Naive thymus-derived CD8-positive, alpha-beta T cell (primary cell): ENCODE data around the gene PDCD11. TPM values are rescaled to one million over a fixed set of nuclear protein-coding genes. Genes with fewer than 3 reads are reported as not detected.
"Not testable (repeated sequence)": the region's sequence is repeated elsewhere in the genome, so short reads cannot be mapped to it uniquely, and the experiment has no call there.

Experiments used
- ATAC-seq, 2 donors: fragments of 150-1000 bp; cut with Tn5 transposase in 1 of 2; sonication (Bioruptor Pico), chemical (Tn5 transposase) in 1 of 2; 1 replicate in 1 of 2; 2 replicates in 1 of 2; pipeline ENCODE4 v1.10.0; 2021; ENCODE audit warnings: mild to moderate bottlenecking in 2 of 2, moderate library complexity in 2 of 2
- POLR2A ChIA-PET: fragments of 350-600 bp; sonication (Branson Sonifier 250); formaldehyde crosslinking; loops from one replicate; lab custom pipeline; 2021; ENCODE audit warnings: antibody characterized with exemption; lab: Charles Lee
- DNase-seq, 10 donors: peaks; one replicate each; pipeline versions ENCODE4 v3.0.0 to v3.0.0-alpha.2; 2020 to 2022
- H3K27ac Mint-ChIP-seq, 10 donors: one replicate each; pipeline ENCODE4 v1.8.0; 2020 to 2022; ENCODE audit warnings: mild to moderate bottlenecking in 10 of 10, mixed read lengths in 10 of 10, moderate library complexity in 4 of 10, inconsistent platforms in 1 of 10
- H3K27me3 Mint-ChIP-seq, 5 donors: one replicate each; pipeline ENCODE4 v1.8.0; 2021 to 2022; ENCODE audit warnings: mixed read lengths in 5 of 5
- H3K36me3 Mint-ChIP-seq, 3 donors: one replicate each; pipeline ENCODE4 v1.8.0; 2020 to 2022; ENCODE audit warnings: mixed read lengths in 3 of 3, mild to moderate bottlenecking in 2 of 3, inconsistent platforms in 1 of 3
- H3K4me1 Mint-ChIP-seq, 4 donors: one replicate each; pipeline ENCODE4 v1.8.0; 2021 to 2022; ENCODE audit warnings: mixed read lengths in 4 of 4
- H3K4me3 Mint-ChIP-seq, 10 donors: one replicate each; pipeline ENCODE4 v1.8.0; 2020 to 2022; ENCODE audit warnings: mild to moderate bottlenecking in 10 of 10, mixed read lengths in 10 of 10, moderate library complexity in 6 of 10, inconsistent platforms in 1 of 10
- H3K9me3 Mint-ChIP-seq, 9 donors: one replicate each; pipeline ENCODE4 v1.8.0; 2020 to 2022; ENCODE audit warnings: mixed read lengths in 9 of 9, mild to moderate bottlenecking in 3 of 9, inconsistent platforms in 1 of 9, moderate library complexity in 1 of 9
- polyA plus RNA-seq, 3 donors: library from polyadenylated mRNA; unstranded; fragments of 300-500 nt; fragmentation: Illumina TruSeq; gene quantifications; one replicate each; pipeline ENCODE4 v1.2.3, GENCODE V29; 2021
- total RNA-seq, 8 experiments: library from RNA in 2 of 8; stranded (reverse) in 2 of 8; gene quantifications; one replicate each; pipeline ENCODE4 v1.2.3 and lab custom pipeline; 2021 to 2026

The PDCD11 gene, protein sequence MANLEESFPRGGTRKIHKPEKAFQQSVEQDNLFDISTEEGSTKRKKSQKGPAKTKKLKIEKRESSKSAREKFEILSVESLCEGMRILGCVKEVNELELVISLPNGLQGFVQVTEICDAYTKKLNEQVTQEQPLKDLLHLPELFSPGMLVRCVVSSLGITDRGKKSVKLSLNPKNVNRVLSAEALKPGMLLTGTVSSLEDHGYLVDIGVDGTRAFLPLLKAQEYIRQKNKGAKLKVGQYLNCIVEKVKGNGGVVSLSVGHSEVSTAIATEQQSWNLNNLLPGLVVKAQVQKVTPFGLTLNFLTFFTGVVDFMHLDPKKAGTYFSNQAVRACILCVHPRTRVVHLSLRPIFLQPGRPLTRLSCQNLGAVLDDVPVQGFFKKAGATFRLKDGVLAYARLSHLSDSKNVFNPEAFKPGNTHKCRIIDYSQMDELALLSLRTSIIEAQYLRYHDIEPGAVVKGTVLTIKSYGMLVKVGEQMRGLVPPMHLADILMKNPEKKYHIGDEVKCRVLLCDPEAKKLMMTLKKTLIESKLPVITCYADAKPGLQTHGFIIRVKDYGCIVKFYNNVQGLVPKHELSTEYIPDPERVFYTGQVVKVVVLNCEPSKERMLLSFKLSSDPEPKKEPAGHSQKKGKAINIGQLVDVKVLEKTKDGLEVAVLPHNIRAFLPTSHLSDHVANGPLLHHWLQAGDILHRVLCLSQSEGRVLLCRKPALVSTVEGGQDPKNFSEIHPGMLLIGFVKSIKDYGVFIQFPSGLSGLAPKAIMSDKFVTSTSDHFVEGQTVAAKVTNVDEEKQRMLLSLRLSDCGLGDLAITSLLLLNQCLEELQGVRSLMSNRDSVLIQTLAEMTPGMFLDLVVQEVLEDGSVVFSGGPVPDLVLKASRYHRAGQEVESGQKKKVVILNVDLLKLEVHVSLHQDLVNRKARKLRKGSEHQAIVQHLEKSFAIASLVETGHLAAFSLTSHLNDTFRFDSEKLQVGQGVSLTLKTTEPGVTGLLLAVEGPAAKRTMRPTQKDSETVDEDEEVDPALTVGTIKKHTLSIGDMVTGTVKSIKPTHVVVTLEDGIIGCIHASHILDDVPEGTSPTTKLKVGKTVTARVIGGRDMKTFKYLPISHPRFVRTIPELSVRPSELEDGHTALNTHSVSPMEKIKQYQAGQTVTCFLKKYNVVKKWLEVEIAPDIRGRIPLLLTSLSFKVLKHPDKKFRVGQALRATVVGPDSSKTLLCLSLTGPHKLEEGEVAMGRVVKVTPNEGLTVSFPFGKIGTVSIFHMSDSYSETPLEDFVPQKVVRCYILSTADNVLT (N-terminal part only)
- total RNA-seq (10 to 100 TPM; 40.3 to 44.2 TPM), polyA plus RNA-seq (10 to 100 TPM in 1 of 3 donors, 1 to 10 TPM in 2; 8.6 to 14.9 (median 9.9) TPM), total RNA-seq (lab: John Stamatoyannopoulos, UW) (97.6 to 385 (median 138) reads per million in 6 experiments)

GRCh38 chr10:103396067-103396788 is at the start of gene PDCD11, which contains the start of gene ATP5MK:
TSS of gene PDCD11 (plus strand) at chr10:103396626. CDS start at chr10:103398427, 1,801 bp downstream.
TSS of gene ATP5MK (minus strand) at chr10:103396475. CDS start at chr10:103392457, 4,018 bp downstream.
- Mint-ChIP-seq H3K27me3 (no peaks in the 10 kb centered on the region), H3K4me3 (peak within 1 kb of the TSS; percentile 88 to 99 (median 98)), H3K9me3 (no peaks in the 10 kb centered on the region), H3K36me3 (peaks cover 0 to 55% (median 5%) of the 10 kb centered on the region in 3 donors), H3K27ac (peak within 1 kb of the TSS; percentile 92 to 99 (median 94)), H3K4me1 (peaks cover 27 to 60% (median 50%) of the 10 kb centered on the region in 4 donors)
- peak; percentile 83 to 97 (median 92) for DNase-seq
- POLR2A ChIA-PET = interaction anchor here (1.0 to 1.9 kb wide), 5 partner anchors 15 to 264 kb away, joined by 3 to 16 read pairs (median 4); partner anchors contain the start of gene TAF5
- ATAC-seq = peak; percentile 98 to 99

- no peaks in the 10 kb centered on the region for H3K27me3 Mint-ChIP-seq
- no peaks in the 10 kb centered on the region for H3K9me3 Mint-ChIP-seq
- ATAC-seq (no peak), DNase-seq (no peak)
- POLR2A ChIA-PET = interaction anchor here (1.2 to 2.6 kb wide), 3 partner anchors 17 to 1741 kb away, joined by 5 to 10 read pairs (median 9); partner anchors contain the start of gene TAF5
- H3K4me3 Mint-ChIP-seq = peak overlapping the region; percentile 68 to 96 (median 84)
- H3K4me1 Mint-ChIP-seq = peaks cover 3 to 14% (median 9%) of the 10 kb centered on the region in 4 donors
- peaks cover 0 to 22% (median 2%) of the 10 kb centered on the region in 3 donors for H3K36me3 Mint-ChIP-seq
- peak overlapping the region in 8 of 10 donors; percentile 14 to 74 (median 48) for H3K27ac Mint-ChIP-seq
Measured at GRCh38 chr10:103350175-103350516, 46.3 kb upstream of the PDCD11 start.

GRCh38 chr10:103350517-103351260 is 45.7 kb upstream of the PDCD11 start, which contains the start of gene PCGF6:
TSS of gene PCGF6 (minus strand) at chr10:103351140. CDS start at chr10:103351066, 74 bp downstream.
- peak within 1 kb of the TSS; percentile 81 to 96 (median 90) for H3K4me3 Mint-ChIP-seq
- ATAC-seq = peak; percentile 86 to 89
- DNase-seq = peak; percentile 41 to 83 (median 67)
- H3K36me3 Mint-ChIP-seq = peaks cover 0 to 17% (median 2%) of the 10 kb centered on the region in 3 donors
- H3K27ac Mint-ChIP-seq = peak within 1 kb of the TSS; percentile 37 to 94 (median 88)
- peaks cover 0 to 1% (median 0%) of the 10 kb centered on the region in 5 donors for H3K27me3 Mint-ChIP-seq
- H3K4me1 Mint-ChIP-seq = peaks cover 3 to 14% (median 9%) of the 10 kb centered on the region in 4 donors
- POLR2A ChIA-PET = interaction anchor here (0.8 to 2.6 kb wide), 5 partner anchors 17 to 1742 kb away, joined by 3 to 10 read pairs (median 8); partner anchors contain the start of genes ATP5MK, PDCD11 and TAF5
- no peaks in the 10 kb centered on the region for H3K9me3 Mint-ChIP-seq

GRCh38 chr10:103353281-103353680 is 43.1 kb upstream of the PDCD11 start:
- Mint-ChIP-seq H3K36me3 (peaks cover 0 to 2% (median 0%) of the 10 kb centered on the region in 3 donors), H3K27me3 (peaks cover 0 to 1% (median 0%) of the 10 kb centered on the region in 5 donors), H3K4me1 (peaks cover 3 to 14% (median 9%) of the 10 kb centered on the region in 4 donors), H3K9me3 (no peaks in the 10 kb centered on the region), H3K4me3 (peak overlapping the region in 1 of 10 donors; percentile 10), H3K27ac (no peak overlapping the region)
- ATAC-seq = no peak
- DNase-seq = no peak
- POLR2A ChIA-PET = interaction anchor here (0.6 to 2.5 kb wide), 5 partner anchors 14 to 1105 kb away, joined by 3 to 8 read pairs (median 5); partner anchors contain the start of genes ATP5MK, PDCD11 and TAF5

DNA sequence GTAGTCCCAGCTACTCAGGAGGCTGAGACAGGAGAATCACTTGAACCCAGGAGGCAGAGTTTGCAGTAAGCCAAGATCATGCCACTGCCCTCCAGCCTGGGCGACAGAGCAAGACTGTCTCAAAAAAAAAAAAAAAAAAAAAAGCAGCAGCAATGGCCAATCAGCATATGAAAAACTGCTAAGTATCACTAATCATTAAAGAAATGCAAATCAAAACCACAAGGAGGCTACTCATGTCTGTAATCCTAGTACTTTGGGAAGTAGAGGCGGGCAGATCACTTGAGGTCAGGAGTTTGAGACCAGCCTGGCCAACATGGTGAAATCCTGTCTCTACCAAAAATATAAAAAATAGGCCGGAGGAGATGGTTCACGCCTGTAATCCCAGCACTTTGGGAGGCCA is 41.9 kb upstream of the PDCD11 start:
- H3K27ac Mint-ChIP-seq, ATAC-seq, POLR2A ChIA-PET, H3K27me3 Mint-ChIP-seq, H3K9me3 Mint-ChIP-seq, H3K4me1 Mint-ChIP-seq, DNase-seq, H3K4me3 Mint-ChIP-seq, H3K36me3 Mint-ChIP-seq: not testable (repeated sequence)

DNA sequence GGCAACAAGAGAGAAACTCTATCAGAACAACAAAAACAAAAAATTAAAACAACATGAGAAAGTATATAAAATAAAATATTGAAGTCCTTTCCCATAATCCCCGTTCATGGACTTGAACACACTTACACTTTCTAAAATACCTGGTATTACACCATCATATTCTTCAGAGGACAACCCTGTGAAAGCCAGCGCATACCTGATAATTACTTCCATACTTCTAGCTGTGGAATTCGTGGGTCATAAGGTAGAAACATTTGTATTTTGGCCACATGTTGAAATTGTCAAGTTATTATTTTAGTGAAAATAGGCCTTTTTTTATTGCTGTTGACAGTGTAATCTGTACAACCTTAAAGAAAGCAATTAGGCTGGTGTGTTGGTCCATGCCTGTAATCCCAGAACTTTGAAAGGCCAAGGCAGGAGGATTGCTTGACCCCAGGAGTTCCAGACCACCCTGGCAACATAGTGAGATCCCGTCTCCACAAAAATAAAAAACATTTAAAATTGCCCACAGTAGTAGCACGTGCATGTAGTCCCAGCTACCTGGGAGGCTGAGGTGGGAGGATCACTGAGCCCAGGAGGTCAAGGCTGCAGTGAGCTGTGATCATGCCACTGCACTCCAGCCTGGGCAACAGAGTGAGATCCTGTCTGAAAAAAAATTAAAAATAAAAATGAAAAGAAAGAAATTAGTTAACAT is 40.4 kb upstream of the PDCD11 start:
- no peak overlapping the region for H3K27ac Mint-ChIP-seq
- no peaks in the 10 kb centered on the region for H3K36me3 Mint-ChIP-seq
- H3K9me3 Mint-ChIP-seq = no peaks in the 10 kb centered on the region
- POLR2A ChIA-PET = interaction anchor here (0.6 kb wide), 1 partner anchor 9 kb away, joined by 4 read pairs; no protein-coding TSS in a partner anchor
- no peak overlapping the region for H3K4me3 Mint-ChIP-seq
- ATAC-seq = no peak
- no peak for DNase-seq
- peaks cover 0 to 5% (median 2%) of the 10 kb centered on the region in 4 donors for H3K4me1 Mint-ChIP-seq
- peaks cover 0 to 1% (median 0%) of the 10 kb centered on the region in 5 donors for H3K27me3 Mint-ChIP-seq

- H3K27me3 Mint-ChIP-seq, H3K4me3 Mint-ChIP-seq, POLR2A ChIA-PET, H3K9me3 Mint-ChIP-seq, H3K36me3 Mint-ChIP-seq, H3K27ac Mint-ChIP-seq, H3K4me1 Mint-ChIP-seq, DNase-seq, ATAC-seq: not testable (repeated sequence)
Measured at GRCh38 chr10:103359493-103359892, 36.9 kb upstream of the PDCD11 start.

- H3K36me3 Mint-ChIP-seq, POLR2A ChIA-PET, ATAC-seq, H3K4me1 Mint-ChIP-seq, H3K27ac Mint-ChIP-seq, H3K27me3 Mint-ChIP-seq, DNase-seq, H3K4me3 Mint-ChIP-seq, H3K9me3 Mint-ChIP-seq: not testable (repeated sequence)
Measured at GRCh38 chr10:103360791-103361190, 35.6 kb upstream of the PDCD11 start.

DNA sequence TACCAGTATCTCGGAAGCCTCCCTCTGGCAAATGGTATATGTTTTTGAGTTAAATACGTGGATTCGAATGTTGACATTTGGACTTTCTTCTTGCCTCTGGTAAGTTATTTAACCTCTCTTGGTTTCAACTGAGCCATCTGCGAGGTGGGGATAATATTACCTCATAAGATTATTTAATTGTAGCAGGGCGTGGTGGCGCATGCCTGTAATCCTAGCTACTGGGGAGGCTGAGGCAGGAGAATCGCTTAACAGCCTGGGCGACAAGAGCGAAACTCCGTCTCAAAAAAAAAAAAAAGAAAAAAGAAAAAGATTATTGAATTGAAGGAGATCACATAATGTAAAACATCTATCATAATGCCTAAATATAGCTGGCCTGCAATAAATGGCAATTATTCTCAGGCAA is 29.0 kb upstream of the PDCD11 start:
- Mint-ChIP-seq H3K9me3 (no peaks in the 10 kb centered on the region), H3K36me3 (peaks cover 0 to 2% (median 0%) of the 10 kb centered on the region in 3 donors), H3K4me1 (peaks cover 3 to 29% (median 12%) of the 10 kb centered on the region in 4 donors), H3K27me3 (no peaks in the 10 kb centered on the region), H3K27ac (peak overlapping the region; percentile 82 to 96 (median 94)), H3K4me3 (peak overlapping the region; percentile 84 to 98 (median 92))
- POLR2A ChIA-PET = interaction anchor here (0.5 to 2.4 kb wide), 11 partner anchors 14 to 974 kb away, joined by 3 to 16 read pairs (median 4); partner anchors contain the start of genes ATP5MK, CALHM2, NT5C2 and PCGF6
- DNase-seq (no peak), ATAC-seq (no peak)
